GM19238 (cell line): Measurements from ENCODE around the gene LRFN5.

Experiments
- DNase-seq: peaks from one replicate; pipeline ENCODE4 v3.0.0; 2011; ENCODE audit warnings: low spot score; ENCODE audit not compliant: insufficient read length

The LRFN5 gene

DNA sequence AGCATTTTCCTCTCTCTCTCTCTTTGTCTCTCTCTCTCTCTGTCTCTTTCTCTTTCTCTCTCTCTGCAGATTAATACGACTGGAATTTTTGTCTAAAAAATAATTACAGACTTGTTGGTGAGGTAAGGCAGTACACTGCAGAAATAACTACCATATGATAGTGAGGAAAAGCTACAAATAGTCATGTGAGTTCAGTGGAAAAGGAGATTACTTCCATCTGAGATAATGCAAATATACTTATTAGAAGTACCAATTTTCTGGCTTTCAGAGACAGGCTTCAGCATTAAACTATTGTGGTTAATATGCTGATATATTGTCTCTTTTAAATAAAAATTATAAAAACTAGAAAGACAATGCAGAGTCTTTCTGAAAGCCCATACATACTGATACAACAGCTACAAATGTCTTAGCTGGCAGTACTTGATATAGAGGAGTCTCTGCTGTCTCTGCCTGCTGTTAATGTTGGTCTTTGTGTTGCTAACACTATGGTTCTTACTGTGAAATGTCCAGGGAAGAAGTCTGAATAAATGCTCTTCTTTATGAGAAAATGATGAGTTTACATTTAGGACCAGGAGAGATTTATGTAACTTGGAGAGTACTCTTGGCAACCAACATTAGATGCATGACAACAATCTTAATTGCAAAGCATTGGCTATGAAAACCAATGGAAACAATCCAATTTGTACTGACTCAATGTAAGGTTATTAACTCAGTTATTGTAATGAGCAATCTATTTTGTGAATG lies 167.0 kb downstream of the LRFN5 start:
- no peak for DNase-seq

DNA sequence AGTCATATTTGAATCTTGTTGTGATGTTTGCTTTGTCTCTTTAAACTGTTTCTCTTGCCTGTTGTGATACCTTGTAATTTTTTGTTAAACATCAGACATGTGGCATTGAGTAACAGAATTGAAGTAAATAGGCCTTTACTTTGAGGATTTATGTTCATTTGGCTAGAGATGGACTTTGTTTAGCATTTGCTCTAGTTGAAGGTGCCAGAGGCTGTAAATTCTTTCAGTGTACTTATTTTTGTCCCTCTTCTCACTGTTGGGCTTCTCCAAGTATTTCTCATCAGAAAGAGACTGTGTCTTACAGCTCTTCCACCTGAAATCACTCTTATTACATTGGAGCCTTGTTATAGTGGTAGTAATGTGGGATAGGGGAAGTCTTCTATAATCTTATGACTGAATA lies 175.8 kb downstream of the LRFN5 start:
- no peak for DNase-seq

DNA sequence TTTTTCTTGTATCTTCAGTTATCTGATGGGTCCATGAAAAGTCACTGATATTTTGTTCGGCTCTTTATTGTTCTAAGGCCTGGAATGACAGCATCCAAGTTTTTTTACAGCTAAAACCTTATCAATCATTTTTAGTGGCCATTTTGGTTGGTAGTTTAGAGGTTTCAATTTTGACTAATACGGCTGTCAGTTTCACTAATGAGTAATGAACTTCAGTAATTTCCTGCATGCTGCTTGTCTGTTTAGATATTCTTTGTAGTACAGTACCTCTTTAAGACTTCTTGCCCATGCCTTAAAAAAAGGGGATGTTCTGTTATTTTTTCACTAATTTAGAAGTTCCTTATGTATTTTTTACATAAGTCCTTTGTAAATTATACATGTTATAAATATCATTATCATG lies 176.7 kb downstream of the LRFN5 start:
- no peak for DNase-seq

DNA sequence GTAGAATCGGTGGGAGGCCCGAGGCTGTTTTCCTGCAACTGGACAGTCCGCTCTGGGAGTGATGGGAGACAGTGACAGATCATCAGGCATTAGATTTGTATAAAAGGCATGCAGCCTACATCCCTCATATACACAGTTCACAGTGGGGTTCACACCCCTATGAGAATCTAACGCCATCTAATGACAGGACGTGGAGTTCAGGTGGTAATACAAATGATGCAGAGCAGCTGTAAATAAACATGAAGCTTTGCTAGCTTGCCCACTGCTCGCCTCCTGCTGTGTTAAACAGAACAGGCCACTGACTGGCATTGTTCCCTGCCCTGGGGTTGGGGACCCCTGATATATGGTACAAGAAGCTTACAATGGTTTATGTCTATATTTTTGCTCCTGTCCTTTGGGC lies 179.0 kb downstream of the LRFN5 start:
- no peak for DNase-seq

DNA sequence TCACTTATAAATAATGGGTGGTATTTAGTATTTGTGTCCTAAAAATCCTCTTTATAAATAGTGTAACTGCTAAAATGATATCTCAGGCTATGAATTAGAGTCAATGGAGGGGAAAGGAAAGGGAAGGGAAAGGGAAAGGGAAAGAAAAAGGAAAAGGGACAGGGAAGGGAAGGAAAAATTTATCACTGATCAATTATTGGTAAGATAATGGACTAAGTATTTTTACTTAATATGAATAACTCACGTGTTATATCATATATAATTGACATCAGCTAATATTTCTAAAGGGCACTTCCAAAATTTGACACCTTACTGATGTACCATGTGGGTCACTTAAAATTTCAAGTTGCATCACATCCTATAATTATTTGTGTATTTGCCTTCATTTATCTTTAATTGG lies 193.1 kb downstream of the LRFN5 start:
- DNase-seq: no peak

DNA sequence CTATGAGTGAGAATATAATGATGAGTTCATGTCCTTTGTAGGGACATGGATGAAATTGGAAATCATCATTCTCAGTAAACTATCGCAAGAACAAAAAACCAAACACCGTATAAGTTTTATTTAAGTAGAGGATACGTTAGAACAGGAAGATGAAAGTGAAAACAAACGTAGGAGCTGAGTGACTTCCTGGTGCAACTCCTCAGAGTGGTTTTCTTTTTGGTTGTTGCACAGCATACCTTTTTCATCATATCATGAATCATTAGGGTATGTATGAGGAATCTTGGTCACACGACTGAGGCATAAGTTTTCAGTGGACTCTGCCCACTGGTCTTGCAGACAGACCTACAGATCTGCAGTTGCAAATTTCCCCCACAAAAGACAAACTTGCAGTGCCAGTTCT lies 199.0 kb downstream of the LRFN5 start:
- DNase-seq: no peak

DNA sequence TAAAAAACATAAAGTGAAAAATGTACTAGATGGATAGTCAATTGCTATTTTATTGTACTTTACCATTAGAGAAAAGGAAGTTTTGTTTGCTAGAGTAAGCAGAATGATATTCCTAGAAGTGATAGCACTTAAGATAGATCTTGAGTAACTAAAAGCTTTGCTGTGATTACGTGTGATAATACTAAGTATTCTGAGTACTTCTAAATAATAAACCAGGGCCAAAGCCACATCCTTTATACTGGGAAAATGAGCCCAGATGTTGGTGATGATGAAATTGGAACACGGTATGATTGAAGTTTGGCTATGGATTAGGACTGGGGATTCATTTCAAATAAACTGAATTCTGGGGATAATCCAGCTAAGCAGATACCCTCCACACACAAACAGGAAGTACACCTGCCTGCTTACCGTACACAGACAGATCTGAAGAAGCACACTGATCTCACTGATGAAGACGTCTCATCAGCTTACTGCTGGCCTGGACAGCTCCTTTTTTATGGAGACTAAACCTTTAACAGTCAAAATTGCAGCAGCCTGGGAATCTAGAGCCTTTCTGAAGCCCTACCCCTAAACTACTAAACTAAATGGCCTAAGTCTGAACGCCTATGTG lies 199.8 kb downstream of the LRFN5 start:
- no peak for DNase-seq

DNA sequence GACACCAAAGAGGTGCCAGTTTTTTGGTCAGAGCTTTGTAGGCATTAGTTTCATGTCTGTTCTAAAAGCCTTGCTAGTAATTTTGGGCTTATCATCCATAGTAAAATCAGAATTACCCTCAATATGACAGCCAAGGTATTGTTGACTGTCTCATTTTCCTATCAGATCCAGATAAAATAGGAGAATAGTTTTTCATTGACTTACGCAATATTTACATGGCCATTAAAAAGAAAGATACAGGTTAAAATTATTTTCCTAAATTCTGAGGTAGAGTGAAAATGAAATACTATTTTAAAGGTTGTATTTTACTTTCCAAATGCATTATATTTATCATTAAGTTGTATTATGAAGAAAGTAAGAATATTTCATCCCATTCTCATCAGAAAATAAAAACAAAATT lies 203.7 kb downstream of the LRFN5 start:
- no peak for DNase-seq

DNA sequence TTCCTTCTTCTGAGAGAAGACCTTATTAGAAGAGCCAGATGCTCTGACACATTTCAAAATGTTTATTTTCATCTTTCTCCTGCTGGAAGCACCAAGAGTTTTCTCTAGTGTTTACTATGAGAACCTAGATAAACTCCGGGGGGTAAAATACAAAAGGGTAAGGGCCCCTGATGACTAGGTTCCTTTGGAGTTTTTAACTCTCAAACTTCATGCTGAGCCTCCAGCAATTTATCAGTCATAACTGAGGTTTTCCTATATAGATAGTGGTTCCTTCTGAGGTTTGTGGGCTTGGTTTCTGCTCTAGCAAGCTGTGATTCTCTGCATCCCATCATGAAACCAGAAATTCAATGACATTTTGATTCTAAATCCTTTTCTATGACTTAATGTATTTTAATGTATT lies 210.9 kb downstream of the LRFN5 start:
- no peak for DNase-seq

DNA sequence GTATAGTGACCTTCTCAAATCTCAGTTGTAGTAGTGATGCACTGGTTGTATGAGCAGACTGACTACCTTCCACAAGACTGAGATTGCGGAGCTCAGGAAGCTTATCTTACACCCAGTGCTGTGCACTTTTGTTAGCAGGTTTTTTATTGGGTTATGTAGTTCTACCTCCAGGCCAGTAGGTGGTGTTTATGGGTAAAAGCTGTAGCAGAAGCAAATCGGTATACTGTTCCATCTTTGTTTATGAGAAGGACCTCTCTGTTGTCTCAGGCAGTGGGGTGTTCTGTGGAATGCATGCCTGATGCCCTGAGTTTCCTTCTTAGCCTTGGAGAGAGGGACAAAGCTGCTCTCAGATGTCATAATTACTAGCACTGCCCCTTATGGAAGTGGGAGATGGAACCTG lies 217.8 kb downstream of the LRFN5 start:
- no peak for DNase-seq

DNA sequence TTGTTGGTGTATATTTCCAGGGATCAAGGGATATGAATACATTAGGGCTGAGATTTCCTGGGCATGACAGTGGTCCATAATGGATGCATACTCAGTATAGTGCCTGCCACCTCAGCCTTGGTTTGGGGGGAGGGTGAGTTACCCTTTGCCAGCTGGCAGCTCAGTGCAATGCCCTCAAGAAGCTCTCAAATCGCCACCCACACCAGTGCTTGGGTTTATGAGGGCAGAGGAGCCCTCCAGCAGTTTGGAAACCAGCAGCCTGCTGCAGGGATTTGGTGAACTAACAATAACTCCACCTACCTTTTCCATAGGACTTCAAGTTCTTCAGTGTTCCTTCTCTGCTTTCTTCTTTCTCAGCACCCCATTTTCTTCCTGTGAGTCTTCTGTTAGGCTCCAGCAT lies 218.9 kb downstream of the LRFN5 start:
- DNase-seq: no peak

DNA sequence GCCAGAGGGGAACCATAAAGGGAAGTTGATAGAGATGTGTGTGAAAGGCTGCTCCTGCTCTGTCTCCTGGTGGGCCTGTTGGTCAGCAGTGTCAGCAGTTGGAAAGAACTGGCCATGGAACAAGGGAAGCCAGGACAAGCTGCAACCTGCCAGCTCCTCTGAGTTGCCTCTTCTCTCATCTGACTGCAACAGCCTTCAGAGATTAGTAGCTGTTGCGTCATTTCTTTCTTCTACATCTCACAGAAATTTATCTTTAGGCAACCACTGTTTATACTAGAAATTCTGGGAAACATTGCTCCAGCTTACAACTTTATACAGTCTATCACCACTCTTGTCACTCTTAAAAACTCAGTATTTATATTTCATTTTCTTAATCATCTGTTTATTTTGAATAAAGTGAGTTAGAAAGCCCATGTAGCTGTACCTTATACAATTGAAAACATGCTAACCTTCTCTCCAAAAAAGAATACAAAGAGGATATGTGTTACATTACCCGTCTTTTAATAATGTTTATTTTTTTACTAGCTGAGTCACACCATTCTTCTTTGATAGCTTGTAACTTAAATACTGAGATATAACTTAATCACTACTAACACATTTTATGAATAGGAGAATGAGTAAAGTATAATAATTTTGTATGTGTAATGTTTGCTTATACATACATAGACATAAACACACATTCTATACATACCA lies 224.2 kb downstream of the LRFN5 start:
- DNase-seq: no peak

DNA sequence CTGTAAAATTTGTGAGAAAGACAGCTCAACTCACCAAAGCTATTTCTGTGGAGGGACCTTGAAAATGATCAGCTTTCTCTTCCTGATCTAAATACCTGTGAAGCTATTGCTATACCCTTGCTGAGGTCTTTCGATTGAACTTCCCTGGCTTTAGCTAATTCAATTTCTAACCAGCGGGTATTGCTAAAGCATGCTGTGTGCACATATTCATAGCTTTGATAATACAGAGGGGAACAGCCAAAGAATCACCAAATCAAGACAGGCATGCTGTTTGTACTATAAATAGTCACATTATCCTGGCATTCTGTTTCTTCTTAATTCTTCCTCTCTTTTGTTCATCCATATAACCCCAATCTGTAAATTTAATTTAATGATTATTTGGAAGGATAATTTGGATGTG lies 233.0 kb downstream of the LRFN5 start:
- no peak for DNase-seq

DNA sequence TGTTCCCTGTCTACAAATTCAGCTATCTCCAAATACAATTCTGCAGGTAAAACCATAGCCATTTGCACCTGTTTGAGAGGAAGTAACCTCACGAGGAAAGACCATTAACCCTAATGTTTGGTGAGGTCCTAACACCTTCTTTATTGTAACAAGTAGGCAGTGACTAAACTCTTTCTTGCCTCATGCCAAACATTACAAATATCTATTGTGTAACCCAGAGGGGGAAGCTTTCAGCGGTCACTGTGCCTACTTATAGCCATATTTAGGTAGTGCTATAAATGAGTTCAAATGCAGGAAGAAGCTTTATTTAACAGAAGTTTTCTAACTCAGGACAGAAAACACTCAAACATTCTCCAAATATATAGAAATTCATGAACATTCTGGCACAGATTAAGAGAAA lies 252.7 kb downstream of the LRFN5 start:
- no peak for DNase-seq

DNA sequence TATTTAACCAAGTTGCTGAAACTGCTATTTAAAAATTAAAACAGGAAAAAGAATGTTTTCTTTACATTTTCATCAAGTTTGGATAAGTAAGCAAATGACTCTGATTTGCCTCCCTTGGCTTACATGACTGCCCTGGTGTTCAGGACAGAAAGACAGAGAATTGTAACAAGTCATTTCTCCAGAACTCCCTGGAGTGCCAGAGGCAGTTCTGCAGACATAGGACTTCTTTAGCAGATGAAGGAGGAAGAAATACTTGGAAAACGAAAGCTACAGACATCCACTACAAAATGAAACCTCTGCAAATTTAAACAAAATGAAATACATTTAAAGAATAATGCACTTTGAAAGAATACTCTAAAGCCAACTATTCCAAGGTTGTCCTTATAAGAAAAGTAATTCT lies 253.9 kb downstream of the LRFN5 start:
- no peak for DNase-seq

DNA sequence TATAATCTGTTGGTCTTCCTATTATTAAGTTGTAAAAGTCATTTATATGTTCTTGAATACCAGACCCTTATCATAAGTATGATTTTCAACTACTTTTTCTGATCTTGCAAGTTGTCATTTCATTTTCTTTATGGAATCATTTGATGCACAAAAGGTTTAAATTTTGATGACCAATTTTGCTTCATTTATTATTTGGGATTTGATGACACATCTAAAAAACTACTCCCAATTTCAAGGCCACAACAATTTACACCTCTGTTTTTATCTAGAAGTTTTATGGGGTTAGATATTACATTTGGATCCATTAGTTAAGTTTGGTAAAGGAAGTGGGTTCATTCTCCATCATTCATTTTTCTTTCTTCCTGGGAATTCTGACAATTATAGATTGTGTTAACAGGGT lies 259.2 kb downstream of the LRFN5 start:
- DNase-seq: no peak

DNA sequence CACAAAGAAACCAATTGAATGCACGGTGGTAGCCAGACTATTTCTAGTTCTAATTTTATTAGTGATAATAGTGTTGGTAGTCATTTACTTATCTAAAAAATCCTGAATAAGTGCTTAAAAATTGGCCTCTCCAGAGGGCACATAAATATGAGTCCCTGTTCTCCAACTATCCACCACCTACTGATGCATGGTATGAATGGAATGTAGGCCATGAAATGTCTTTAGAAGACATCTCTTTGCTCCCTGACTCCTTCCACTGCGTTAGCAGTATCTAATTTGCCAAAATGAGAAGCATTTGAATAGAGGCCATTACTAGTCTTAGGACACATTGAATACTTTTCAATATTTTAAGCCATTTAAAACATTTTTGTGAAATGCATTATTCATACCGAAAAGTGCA lies 261.7 kb downstream of the LRFN5 start:
- DNase-seq: no peak

DNA sequence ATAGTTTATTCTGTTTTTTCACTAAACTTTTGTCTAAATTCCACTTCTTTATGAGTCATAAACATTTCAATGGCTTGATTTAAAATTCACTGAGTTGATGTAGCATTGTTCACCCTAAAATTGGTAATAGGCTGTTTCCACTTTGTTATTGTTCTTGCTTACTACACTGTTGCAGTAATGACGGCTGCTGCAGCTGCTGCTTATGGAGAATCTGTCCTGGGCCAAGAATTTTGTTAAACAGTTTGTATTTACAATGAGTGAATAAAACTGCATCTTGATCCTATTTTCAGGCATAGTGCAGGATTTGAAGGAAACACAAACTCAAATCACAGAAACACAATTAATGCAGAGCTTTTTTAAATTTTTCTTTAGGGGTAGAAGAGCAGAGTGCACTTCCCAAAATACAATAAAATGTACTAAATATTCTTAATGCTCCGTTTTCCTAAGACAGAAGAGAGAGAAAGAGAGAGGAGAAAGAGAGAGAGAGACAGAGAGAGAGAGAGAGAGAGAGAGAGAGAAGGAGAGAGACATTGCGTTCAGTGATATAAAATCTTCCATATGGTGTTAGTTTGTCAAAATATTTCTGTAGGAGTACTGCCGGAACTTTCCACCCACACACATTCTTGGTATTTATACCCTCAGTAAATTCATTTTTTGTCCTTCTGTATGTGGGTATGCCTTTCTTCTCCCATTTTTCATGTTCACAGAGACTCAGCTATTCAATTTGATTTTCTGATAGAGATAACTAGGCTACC lies 266.4 kb downstream of the LRFN5 start:
- no peak for DNase-seq

DNA sequence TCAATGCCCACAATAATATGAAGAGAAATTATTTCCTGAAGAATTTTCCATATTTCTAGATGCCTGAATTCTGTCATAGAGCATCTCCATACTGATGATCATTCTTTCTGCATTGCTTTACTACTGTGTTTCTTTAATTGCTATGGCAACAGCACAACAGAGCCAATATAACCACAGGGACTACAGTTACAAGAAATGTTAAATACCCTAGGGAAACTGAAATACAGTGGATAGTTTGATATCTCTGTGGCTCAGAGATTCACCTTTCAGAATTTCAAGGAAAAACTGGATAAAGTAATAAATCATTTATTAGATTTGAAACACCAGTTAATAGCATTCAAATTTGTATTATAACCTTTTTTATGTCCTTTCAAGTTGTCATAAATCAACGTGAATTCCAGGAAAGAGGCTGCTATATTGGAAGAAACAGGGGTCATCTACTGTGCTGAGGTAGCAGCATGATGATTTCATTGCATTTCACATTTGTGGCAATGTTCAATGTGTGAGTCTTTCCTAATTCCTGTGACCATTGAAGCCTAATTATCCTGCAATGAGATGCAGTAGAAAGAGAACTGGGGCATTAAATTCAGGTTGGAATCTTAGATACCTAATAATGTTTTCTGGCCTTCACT lies 267.1 kb downstream of the LRFN5 start:
- no peak for DNase-seq

DNA sequence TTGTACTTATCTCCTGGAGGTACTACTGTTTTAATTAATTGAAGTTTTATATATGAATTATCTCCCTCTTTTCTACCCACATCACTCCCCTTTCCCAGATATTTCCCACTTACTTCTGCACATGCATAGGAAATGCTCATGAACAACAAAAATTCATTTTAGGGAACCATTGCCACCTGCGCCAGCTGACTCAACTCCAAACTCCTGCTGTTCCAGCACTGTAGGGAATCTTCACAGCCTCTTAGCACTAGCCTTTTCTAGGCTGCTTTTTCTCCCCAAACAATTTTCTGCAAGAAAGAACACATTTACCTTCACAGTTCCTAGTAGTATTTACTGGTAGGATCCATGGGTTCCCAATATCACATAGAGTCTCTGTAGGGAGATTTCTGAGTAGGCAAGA lies 268.4 kb downstream of the LRFN5 start:
- no peak for DNase-seq

DNA sequence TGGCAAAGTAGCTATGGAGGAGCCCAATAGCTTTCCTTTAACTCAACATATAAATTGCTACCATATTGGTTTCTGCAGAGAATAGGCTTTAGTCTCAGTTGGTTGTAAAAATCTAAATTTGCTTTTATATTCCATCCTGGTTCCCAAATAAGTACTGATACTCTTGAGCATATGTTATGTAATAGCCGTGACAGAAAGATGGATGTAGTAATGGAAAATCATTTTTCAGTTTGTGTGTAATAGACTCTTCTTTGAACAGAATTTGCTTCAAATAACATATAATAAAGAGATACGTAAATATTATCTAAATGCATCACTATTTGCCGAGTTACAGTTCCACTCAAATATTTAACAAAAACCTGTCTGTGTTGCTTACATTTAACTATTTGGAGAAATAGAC lies 271.6 kb downstream of the LRFN5 start:
- DNase-seq: no peak

DNA sequence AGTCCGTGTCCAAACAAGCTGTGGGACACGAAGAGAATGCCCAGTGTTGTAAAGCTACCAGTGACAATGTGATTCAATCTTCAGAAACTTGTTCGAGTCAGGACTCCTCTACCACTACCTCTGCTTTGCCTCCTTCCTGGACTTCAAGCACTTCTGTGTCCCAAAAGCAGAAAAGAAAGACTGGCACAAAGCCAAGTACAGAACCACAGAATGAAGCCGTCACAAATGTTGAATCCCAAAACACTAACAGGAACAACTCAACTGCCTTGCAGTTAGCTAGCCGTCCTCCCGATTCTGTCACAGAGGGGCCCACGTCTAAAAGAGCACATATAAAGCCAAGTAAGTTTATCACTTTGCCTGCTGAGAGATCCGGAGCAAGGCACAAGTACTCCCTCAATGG lies 284.9 kb downstream of the LRFN5 start:
- DNase-seq: no peak
